Islet precursor cell (in vitro differentiated cells): ENCODE results near the gene INPP4A.

Experiments used
- DNase-seq: peaks from one replicate; pipeline ENCODE4 v3.0.0-alpha.2; 2018

Gene INPP4A

GRCh38 chr2:98568161-98568956, 123.7 kb downstream of the INPP4A start:
- DNase-seq, result no peak

- peak; percentile 72 for DNase-seq
Measured at GRCh38 chr2:98569197-98569793, 124.6 kb downstream of the INPP4A start.

- no peak for DNase-seq
Measured at GRCh38 chr2:98569915-98570314, 125.3 kb downstream of the INPP4A start.

GRCh38 chr2:98570356-98570755, 125.7 kb downstream of the INPP4A start:
- DNase-seq, result no peak

GRCh38 chr2:98571121-98571701, 126.6 kb downstream of the INPP4A start:
- DNase-seq, result no peak

- DNase-seq, result no peak
Measured at GRCh38 chr2:98571796-98572195, 127.1 kb downstream of the INPP4A start.

- no peak for DNase-seq
Measured at GRCh38 chr2:98572211-98572610, 127.6 kb downstream of the INPP4A start.

- DNase-seq, result no peak
Measured at GRCh38 chr2:98572676-98573075, 128.0 kb downstream of the INPP4A start.

GRCh38 chr2:98573426-98573825, 128.8 kb downstream of the INPP4A start:
- no peak for DNase-seq

GRCh38 chr2:98576666-98577312, 132.1 kb downstream of the INPP4A start:
- peak; percentile 45 for DNase-seq

- DNase-seq, result peak; percentile 54
Measured at GRCh38 chr2:98577313-98577712, 132.7 kb downstream of the INPP4A start.

GRCh38 chr2:98578231-98578630, 133.6 kb downstream of the INPP4A start:
- DNase-seq, result peak; percentile 35

- no peak for DNase-seq
Measured at GRCh38 chr2:98579926-98580325, 135.3 kb downstream of the INPP4A start.

GRCh38 chr2:98580656-98581284, 136.1 kb downstream of the INPP4A start:
- no peak for DNase-seq

- DNase-seq, result peak; percentile 7
Measured at GRCh38 chr2:98582523-98582922, 137.9 kb downstream of the INPP4A start.

- DNase-seq, result no peak
Measured at GRCh38 chr2:98583276-98583675, 138.6 kb downstream of the INPP4A start.

GRCh38 chr2:98583816-98584618, 139.4 kb downstream of the INPP4A start:
- DNase-seq, result peak; percentile 37

GRCh38 chr2:98585386-98585785, 140.7 kb downstream of the INPP4A start:
- DNase-seq, result peak; percentile 42

- DNase-seq, result peak; percentile 47
Measured at GRCh38 chr2:98586551-98587140, 142.0 kb downstream of the INPP4A start.

GRCh38 chr2:98588880-98589431, 144.3 kb downstream of the INPP4A start:
- no peak for DNase-seq

- no peak for DNase-seq
Measured at GRCh38 chr2:98589489-98589888, 144.8 kb downstream of the INPP4A start.

GRCh38 chr2:98592565-98592964, 147.9 kb downstream of the INPP4A start:
- DNase-seq, result no peak
